HG03432 (cell line): ENCODE results near the gene RPTOR.

Source experiments
- ATAC-seq: cut with Tn5 transposase; IDR thresholded peaks from one replicate; pipeline ENCODE4 v1.9.1; 2021; ENCODE audit warnings: mild to moderate bottlenecking, moderate library complexity; ENCODE audit not compliant: unreplicated experiment

Gene RPTOR

DNA sequence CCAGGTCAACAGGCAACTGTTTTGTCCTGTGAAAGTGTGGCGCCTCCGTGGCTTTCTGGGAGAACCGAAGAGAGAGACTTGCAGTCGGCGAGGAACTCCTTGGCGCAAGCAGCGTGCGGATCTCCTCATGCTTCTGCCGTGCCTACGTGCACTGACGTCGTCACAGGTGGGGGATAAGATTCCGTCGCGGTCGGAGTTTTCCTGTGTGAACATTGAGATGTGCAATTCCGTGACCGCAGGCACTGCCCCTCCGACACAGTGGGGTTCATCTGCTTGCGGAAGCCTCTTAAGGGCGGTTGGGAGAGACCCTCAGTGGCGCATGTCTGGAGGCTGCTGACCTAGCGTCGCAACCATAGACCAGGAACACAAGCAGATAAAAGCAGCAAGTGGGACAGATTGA lies 234.7 kb downstream of the RPTOR start:
- ATAC-seq: no peak

DNA sequence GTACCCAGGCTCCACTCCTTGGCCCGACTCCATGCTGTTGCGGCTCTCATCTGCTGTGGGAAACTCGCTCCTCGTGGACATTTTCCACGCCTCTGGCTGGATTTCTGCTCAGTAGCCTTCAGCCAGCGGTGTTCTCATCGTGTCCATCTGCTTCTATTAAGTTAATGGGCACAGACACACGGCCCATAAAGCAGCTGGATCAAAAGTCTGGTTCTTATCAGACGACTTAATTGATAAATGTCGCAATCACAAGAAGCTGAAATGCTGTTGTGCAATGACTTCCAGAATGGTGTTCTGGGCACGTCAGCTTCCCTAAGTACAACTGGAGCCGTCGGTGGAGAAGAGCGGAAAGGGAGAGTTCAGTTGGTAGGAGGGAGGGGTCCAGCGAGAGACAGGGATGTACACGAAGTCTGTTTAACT lies 235.3 kb downstream of the RPTOR start:
- no peak for ATAC-seq

DNA sequence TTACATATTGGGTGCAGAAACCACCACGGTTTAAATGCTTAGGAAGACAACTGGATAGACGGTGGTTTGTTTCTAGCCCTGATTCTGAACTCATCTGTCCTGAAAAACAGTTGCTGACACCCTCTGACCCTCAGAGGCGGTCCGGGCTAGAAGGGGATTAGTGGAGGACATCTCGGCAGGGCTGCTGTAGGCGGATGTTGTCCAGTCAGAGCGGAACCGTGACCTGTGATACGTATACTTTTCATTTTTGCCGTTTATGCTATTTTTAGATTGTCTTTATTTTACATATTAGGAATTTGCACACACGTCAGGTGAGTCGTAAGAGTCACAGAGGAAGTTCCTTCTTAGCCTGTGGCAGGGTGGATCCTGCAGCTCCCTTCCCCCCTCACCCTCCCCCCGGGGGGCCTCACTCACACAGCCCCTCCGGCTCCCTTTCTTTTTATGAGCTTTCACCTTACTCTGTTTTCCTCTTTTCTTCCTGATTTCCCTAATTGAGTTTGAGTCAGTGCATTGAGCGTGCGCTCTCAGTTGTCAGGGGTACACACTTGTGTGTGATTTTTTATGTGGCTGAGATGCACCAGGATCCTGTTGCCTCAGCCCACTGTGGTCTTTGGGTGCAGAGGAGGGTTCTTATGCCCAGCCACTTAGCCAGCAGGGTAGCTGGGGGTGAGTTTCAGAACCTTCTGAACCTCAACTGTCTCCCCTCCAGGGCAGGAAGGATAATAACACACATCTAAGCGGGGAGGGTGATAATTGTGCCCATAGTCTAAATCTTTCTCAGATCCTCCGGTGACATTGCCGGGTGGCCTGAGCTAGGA lies 236.0 kb downstream of the RPTOR start:
- peak; percentile 69 for ATAC-seq

DNA sequence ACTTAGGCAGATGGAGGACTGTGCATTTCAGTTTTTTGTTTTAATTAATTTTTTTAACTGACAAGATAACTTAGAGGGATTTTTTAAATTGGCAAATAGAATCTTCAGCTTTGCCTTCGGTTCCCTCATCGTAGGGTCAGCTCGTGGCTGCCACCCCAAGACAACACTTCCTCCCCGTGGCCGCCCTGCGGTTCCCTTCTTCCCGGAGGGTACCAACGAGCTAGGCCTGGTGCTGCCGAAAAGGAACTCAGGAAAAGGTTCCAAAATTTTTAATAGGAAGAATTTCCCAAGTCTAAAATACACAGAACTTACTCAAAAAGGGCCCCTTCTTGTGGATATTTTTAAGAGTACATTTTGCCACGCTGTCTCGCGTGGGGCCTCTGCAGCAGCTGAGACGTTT lies 236.6 kb downstream of the RPTOR start:
- ATAC-seq: no peak

DNA sequence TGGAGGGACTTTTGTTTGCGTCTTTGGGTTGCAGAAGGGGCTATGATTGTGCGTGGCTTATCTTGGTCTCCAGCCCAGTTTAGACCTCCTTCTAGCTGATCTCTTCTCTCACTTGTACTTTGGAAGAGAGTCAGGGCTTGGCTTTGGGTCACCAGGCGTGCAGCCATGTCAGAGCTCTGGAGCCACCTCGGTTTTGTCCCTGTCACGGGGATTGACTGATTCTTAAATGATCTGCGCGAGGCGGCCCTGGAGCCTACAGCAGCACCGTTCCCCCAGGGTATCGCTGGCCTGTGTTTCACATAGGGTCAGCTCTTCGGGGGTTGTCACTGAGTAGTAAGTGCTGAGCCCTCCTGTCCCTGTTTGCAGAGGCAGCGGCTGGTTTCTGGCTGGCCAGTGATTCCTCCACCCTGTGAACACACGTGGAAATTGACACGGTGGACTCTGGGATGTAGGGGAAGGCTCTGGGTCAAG lies 237.2 kb downstream of the RPTOR start:
- ATAC-seq: no peak

DNA sequence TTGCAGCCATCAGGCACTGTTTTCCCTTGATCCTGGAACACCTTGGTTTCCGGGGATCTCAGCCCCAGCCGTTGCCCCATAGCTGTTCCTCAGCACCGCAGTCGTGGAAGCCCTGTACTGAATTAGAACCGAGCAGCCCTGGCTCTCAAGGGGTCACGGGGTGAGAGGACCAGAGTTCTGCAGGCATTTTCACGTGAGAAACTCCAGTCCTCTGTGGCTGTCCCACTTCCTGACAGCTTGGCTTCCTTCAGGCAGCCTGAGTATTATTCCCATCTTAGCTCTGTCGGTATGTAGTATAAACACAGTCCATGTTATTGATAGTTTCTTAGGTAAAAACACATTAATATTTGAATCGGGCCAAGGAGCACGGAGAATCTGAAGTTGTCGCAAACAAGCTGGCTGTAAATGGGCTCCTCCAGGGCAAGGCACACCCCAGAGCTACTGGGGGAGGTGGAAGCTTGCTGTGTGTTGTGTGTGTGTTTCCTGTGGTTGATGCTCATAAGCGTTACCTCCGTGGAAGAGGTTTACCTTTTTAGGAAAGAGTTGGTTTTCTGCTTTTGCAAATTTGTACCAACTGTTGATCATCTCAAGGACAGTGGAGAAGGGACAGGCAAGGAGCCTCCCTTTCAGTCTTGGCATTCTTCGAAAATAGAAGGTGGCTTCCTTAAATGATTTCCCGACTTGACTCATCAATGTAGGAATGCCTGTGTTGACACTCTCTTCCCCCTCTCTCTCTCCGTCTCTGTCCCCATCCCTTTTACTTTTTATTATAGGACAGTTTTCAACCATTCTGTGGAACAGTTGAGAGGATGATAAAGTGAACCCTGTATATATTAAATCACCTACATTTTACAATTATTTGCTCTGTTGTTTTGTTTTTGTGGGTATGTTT lies 238.1 kb downstream of the RPTOR start:
- ATAC-seq: no peak

DNA sequence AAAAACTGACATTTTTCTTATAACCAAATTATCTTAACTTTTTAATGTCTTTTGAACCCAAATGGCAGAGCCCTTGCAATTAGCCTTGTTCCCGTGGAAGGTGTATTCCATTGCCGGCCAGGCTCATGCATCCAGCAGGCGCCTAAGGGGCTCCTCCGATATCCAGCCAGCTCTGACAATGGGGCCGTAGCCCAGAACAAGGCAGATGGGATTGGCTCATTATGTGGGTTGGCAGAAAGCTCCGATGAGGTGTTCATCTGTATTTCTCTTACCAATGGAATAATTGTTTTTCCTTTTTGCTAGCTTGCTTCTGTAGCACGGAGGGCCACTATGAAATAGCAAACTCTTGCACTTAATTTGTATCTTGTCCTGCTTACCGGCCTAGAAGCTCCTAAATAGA lies 238.8 kb downstream of the RPTOR start:
- no peak for ATAC-seq

DNA sequence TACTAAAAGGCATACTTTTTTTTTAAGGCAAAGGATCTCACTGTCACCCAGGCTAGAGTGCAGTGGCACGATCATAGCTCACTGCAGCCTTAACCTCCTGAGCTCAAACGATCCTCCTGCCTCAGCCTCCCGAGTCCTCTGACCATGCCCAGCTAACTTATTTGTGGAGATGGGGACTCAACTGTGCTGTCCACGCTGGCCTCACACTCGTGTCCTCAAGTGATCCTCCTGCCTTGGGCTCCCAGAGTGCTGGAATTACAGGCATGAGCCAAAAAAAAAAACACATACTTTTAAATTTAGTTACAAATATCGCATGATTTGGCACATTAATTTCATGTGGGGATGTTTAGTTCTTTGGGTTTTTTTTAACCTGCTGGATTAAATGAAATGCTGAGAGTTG lies 239.3 kb downstream of the RPTOR start:
- no peak for ATAC-seq

DNA sequence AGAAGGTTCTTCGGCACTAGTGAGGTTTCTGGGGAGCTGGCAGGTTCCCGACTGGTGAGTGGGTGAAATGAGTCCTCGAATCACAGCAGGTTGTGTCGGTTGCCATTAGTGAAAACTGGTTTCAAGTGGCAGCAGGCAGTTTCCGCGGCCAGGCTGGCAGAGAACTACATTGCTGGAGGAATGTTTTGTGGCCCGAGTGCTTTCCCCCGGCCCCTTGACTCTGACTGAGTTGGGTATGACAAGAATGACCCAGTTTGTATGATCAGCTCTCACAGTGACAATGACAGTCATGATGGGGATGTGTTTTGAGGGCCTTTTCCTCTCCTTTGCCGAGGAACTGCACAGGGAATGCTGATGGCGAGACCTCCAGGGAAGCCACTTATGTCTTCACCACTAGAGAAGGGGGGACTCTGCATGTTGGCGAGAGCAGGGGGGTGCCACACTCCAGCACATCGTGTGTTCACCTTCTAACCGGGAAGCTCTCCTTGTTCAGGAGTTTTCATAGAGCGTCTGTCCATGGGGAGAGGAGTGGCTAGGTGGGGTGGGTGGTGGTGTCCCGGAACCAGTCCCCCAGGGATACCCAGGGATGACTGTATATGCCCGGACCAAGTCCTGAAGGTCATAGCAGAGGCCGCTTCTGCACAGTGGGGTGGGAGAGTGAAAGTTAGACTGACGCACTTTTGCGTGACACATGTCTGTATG lies 241.0 kb downstream of the RPTOR start:
- no peak for ATAC-seq

DNA sequence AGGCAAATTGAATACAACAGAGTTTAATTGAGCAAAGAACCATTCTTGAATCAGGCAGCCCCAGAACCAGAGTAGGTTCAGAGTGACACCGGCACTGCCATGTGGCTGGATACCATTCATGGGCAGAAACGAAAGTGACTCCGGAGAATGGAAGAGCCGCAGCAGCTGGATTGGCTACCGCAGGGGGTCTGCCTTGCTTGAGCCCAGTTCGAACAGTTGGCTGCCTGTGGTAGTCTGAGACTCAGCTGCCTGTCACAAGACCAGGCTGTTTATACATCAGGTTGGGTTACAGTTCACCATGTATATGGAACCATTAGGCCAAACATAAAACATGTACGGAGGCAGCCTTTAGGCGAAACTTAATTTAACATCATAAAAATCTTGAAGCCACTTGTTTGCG lies 241.8 kb downstream of the RPTOR start:
- ATAC-seq: no peak

DNA sequence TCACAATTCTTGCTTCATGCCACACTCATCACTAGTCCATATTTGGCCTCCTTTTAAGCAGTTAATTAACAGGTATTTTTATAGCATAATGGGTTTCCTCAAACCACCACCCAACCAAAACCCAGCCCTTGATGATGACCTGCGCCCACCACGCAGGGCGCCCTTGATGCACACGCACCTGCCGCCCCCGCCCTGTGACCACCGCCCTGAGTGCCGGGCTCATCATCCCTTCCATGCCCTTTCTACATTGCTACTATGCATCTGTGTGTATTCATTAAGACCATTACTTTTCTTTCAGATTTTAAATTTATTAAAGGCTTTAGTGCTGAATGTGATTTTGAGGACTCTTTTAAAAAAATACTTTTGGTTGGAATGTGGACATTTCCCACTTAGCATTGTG lies 242.2 kb downstream of the RPTOR start:
- ATAC-seq: no peak

DNA sequence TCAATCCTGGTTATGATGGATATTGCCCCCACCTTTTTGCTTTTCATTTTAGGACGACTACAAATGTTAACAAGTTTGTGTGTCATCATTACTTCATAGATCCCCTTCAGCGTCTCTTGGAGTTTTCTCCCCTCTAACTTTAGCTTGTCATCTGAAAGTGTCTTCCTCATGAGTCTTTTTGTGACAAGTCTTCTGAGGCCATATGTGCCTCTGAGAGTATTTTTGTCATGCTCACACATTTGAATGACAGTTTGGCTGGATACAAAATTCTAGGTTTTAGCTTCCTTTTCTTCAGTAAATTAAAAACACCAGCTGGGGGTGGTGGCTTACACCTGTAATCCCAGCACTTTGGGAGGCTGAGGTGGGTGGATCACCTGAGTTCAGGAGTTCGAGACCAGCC lies 243.2 kb downstream of the RPTOR start:
- no peak for ATAC-seq

DNA sequence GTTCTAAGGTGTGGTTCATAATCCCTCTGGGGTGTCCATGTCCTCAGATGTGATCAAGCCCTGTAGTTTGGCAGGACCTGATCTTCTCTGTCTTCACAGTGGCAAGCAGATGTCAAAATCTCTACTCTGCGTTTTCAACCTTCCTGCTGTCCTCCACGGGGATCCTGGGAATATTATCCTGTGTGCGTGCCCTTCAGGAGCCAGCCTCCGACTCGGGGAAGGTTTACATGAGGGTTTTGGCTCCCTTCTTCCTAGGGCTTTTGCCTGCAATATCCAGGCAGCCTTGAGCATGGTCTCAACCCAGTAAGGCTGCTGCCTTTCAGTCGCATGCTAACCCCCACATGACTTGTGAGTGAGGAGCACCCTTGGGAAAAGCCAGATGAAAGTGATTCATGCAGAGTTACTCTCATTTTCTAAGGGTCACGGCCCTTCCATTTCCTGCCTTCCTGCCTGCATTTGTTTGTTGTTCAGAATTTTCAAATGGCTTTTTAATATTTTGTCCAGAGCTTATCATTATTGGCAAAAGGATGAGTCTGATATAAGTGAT lies 244.8 kb downstream of the RPTOR start:
- peak; percentile 37 for ATAC-seq

DNA sequence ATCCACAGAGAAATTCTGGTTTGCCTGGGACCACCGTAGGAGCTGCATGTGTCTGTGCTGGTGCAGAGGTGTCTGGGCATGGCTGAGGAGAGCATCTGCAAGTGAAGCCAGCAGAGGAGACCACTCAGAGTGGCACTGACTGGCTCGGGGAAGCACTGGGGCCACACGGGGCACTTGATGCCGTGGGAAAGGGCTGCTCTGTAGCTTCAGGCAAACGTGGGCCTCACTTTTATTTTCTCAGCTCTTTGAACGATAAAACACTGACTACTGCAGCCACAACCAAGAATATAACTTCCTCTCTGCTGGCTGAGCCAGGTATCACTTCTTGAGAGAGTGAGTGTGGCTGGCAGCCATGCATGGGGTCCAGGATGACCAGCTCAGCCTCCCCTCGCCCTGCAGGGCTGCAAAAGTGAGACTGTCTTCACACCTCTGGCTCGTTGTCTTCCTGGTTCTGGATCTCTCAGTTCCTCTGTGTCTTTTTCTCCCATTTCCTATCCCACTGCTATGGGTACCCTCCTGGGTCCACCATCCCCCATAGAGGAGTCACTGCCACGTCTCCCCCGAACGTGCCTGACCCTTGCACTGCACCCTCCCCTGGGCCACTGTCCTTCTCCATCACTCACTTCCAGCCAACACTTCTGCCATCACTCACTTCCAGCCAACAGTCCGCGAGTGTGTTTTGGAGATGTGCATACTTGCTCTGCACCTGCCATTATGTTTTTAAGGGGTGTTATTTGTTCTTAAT lies 245.6 kb downstream of the RPTOR start:
- peak; percentile 68 for ATAC-seq

DNA sequence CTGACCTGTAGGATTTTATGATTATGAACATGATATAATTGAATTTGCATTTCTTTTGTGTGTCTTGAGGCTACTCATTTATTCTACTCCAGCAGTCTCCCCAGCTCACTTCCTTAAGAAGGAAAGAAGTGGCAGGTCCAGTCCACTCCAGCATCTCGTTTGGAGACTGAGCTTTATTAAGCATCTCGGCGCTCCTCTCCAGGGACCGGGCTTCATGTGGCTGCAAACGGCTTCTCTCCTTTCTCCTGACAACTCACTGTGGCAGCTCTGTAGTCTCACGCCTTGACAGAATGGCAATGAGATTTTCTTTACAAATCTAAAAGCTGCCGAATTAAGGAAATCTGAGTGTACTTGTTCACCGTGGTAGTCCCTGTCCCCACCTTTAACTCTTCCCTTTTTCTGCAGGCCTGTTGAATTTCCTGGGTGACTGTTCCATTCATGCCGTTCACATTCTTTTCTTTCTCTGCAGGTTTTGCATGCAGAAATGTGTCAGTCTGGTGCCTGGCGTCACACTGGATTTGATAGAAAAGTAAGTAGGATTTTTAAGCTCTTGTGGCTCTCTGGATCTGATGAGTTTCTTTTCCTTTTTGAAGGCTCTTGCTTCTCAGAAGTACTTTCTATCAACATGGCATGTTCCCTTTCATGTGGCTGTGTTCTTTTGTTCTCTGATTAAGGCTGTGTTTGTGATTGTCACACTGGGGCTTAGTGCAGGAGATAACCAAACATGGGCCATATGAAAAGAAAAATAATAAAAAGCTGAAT lies 246.5 kb downstream of the RPTOR start:
- ATAC-seq: no peak

DNA sequence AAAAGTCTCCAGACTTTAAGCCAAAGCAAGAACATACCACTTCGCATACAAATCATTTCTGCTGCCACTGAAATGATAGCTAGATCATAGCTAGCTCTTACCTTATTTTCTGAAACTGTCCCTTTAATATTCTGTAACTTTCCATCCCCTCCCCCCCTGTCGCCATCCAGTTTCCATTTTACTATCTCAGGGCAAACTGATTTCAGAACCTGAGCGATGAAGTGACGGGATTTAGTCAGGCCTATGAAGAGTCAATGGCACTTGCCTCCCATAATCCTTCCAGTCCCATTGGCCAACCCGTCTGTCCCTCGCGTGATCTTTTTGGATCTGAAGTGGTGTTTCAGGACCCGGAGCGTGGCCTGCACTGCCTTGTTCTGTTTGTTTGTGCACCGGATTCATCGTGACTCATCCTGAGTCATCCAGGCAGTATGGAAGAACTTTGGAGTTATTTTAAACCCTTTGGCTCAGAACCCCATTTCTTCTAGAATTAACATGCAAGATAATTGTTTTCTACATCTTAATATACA lies 247.2 kb downstream of the RPTOR start:
- no peak for ATAC-seq

DNA sequence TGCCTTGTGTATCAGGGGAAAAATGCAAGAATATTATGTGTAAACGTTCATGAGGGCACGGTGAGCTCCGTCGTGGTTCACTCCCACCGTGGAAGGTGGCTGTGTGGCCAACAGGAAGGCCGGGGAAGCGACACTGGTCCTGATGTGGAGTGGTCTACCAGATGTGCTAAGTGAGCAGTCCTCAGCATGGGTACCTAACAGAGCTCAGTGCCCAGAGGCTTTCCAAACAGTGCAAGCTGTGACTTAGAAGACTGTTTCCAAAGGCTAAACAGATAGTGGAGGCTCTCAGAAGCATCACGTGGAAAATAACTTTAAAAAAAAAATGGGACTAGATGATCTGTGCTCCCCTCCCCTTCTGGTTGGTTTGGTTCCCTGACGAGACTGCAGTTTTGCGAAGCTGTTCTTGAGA lies 247.7 kb downstream of the RPTOR start:
- no peak for ATAC-seq

DNA sequence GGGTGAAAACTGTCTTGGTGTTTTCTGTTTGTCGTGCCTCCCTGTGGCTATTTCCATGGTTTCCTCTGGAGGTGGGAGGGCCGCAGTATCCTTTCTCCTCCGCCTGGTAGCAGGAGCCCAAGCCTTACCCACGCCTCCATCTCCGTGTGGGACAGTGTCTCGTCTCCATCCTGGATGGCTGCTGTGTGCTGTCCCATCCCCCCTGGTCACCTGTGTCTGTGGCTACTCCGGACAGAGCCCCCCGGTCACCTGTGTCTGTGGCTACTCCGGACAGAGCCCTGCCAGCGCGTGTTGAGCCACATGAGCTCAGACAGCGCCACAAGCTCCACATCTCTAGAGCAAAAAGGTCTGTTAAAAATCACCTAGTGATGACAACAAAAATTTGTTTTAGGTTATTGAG lies 248.8 kb downstream of the RPTOR start:
- ATAC-seq: no peak

DNA sequence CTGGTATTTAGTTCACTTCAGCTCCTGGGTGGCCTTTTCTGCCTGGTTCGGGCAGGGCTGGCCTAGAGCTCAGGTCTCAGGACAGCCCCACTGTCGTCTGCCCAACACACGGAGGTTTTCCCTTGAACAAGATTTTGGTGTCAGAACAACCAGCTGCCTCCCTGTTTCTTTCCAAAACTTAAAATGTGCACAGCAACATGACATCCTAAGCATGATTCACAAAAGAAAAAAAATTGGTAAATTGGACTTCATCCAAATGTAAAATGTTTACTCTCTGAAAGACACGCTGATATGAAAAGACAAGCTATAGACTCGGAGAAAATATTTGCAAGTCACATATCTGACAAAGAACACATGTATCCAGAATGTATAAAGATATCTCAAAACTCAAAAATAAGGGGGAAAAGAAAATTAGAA lies 249.2 kb downstream of the RPTOR start:
- ATAC-seq: no peak
